HG02870 (cell line): ENCODE results near the gene ATP13A4.
"Not testable (repeated sequence)": the region's sequence is repeated elsewhere in the genome, so short reads cannot be mapped to it uniquely, and the experiment has no call there.

Experiments
- ATAC-seq: cut with Tn5 transposase; IDR thresholded peaks from one replicate; pipeline ENCODE4 v1.9.1; 2021; ENCODE audit warnings: mild to moderate bottlenecking, moderate library complexity; ENCODE audit not compliant: unreplicated experiment

ATP13A4 gene

GRCh38 chr3:193563426-193563825 is 8.7 kb upstream of the ATP13A4 start:
- no peak for ATAC-seq

GRCh38 chr3:193560870-193561269 is 6.2 kb upstream of the ATP13A4 start:
- no peak for ATAC-seq

GRCh38 chr3:193560091-193560490 is 5.4 kb upstream of the ATP13A4 start:
- ATAC-seq, result no peak

GRCh38 chr3:193559100-193559499 is 4.4 kb upstream of the ATP13A4 start:
- ATAC-seq, result no peak

GRCh38 chr3:193556841-193557240 is 2.1 kb upstream of the ATP13A4 start:
- ATAC-seq, result no peak

- ATAC-seq, result no peak
Observed at GRCh38 chr3:193553586-193553985, 1.1 kb downstream of the ATP13A4 start.

- ATAC-seq, result no peak
Observed at GRCh38 chr3:193552923-193553322, 1.8 kb downstream of the ATP13A4 start.

- ATAC-seq, result no peak
Observed at GRCh38 chr3:193548406-193548805, 6.3 kb downstream of the ATP13A4 start.

- no peak for ATAC-seq
Observed at GRCh38 chr3:193546129-193546528, 8.6 kb downstream of the ATP13A4 start.

- no peak for ATAC-seq
Observed at GRCh38 chr3:193545304-193545703, 9.4 kb downstream of the ATP13A4 start.

GRCh38 chr3:193544289-193544688 is 10.4 kb downstream of the ATP13A4 start:
- ATAC-seq, result no peak

- ATAC-seq, result no peak
Observed at GRCh38 chr3:193530231-193531165, 24.2 kb downstream of the ATP13A4 start.

GRCh38 chr3:193526085-193526484 is 28.6 kb downstream of the ATP13A4 start:
- ATAC-seq, result not testable (repeated sequence)

- ATAC-seq, result no peak
Observed at GRCh38 chr3:193522473-193522872, 32.2 kb downstream of the ATP13A4 start.

GRCh38 chr3:193520738-193521137 is 34.0 kb downstream of the ATP13A4 start:
- no peak for ATAC-seq

GRCh38 chr3:193515966-193516365 is 38.7 kb downstream of the ATP13A4 start:
- no peak for ATAC-seq

GRCh38 chr3:193510154-193510553 is 44.5 kb downstream of the ATP13A4 start:
- ATAC-seq, result no peak

- no peak for ATAC-seq
Observed at GRCh38 chr3:193509103-193509965, 45.4 kb downstream of the ATP13A4 start.

- no peak for ATAC-seq
Observed at GRCh38 chr3:193508108-193508507, 46.6 kb downstream of the ATP13A4 start.

- no peak for ATAC-seq
Observed at GRCh38 chr3:193507566-193507965, 47.1 kb downstream of the ATP13A4 start.

- ATAC-seq, result no peak
Observed at GRCh38 chr3:193506921-193507320, 47.8 kb downstream of the ATP13A4 start.

- no peak for ATAC-seq
Observed at GRCh38 chr3:193502871-193503270, 51.8 kb downstream of the ATP13A4 start.
